Measurements from ENCODE around the gene ACOT9.

DNA sequence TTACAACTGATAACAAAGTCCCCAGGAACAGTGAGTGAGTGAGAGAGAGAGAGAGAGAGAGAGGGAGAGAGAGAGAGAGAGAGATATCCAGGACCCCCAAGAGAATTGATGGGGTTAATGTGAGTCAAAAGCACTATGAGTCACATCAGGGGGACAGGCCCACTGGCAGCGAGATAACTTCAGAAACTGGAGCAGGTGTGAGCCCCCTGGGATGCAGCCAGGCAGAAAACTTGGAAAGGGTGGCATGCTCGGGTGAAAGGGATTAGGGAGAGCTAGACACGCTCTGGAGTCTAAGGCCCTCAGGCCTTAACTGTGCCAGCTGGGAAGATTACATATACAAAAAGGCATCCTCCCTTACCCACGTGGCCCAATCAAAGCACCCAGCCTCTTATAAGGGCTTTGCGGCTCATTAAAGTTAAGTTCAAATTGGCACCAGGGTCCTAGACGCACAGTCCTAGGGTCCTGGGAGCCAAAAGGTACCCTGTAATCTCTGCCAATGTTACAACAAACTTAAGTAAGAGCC lies 841 bp downstream of the ACOT9 start:
- TF ChIP-seq, protein P1, sequence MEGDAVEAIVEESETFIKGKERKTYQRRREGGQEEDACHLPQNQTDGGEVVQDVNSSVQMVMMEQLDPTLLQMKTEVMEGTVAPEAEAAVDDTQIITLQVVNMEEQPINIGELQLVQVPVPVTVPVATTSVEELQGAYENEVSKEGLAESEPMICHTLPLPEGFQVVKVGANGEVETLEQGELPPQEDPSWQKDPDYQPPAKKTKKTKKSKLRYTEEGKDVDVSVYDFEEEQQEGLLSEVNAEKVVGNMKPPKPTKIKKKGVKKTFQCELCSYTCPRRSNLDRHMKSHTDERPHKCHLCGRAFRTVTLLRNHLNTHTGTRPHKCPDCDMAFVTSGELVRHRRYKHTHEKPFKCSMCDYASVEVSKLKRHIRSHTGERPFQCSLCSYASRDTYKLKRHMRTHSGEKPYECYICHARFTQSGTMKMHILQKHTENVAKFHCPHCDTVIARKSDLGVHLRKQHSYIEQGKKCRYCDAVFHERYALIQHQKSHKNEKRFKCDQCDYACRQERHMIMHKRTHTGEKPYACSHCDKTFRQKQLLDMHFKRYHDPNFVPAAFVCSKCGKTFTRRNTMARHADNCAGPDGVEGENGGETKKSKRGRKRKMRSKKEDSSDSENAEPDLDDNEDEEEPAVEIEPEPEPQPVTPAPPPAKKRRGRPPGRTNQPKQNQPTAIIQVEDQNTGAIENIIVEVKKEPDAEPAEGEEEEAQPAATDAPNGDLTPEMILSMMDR (IDR thresholded peaks at IDR 0.05; ENCODE audit: extremely low read depth in 1 of 2, insufficient read depth in 1 of 2, low read depth in 1 of 2, low read length in 2 of 2), result no peak
- TF ChIP-seq POLR2A (IDR thresholded peaks at IDR 0.05; ENCODE audit: low read depth, low read length), result no peak
- TF ChIP-seq FOS (IDR thresholded peaks at IDR 0.05; ENCODE audit: borderline replicate concordance, insufficient read depth, low read length), result no peak
- no peak for TF ChIP-seq MYC (IDR thresholded peaks at IDR 0.05; ENCODE audit: low read depth, low read length)
- TF ChIP-seq, protein P2, sequence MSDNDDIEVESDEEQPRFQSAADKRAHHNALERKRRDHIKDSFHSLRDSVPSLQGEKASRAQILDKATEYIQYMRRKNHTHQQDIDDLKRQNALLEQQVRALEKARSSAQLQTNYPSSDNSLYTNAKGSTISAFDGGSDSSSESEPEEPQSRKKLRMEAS (IDR thresholded peaks at IDR 0.05; ENCODE audit: insufficient read depth, insufficient read length), result no peak
- TF ChIP-seq EZH2 (IDR thresholded peaks at IDR 0.05; ENCODE audit: borderline replicate concordance, low read depth, low read length, severe bottlenecking), result no peak
- TF ChIP-seq GATA2 (IDR thresholded peaks at IDR 0.05; ENCODE audit: insufficient read depth, insufficient read length, low read depth, low read length), result no peak
